GM12872 (cell line): Measurements from ENCODE around the gene FBXW5.

Experiments used
- CTCF ChIP-seq: IDR thresholded peaks from 3 replicates; pipeline ENCODE4 v1.5.1; 2011; ENCODE audit warnings: low read depth, mild to moderate bottlenecking, low read length, moderate library complexity; ENCODE audit not compliant: insufficient read depth

The FBXW5 gene

DNA sequence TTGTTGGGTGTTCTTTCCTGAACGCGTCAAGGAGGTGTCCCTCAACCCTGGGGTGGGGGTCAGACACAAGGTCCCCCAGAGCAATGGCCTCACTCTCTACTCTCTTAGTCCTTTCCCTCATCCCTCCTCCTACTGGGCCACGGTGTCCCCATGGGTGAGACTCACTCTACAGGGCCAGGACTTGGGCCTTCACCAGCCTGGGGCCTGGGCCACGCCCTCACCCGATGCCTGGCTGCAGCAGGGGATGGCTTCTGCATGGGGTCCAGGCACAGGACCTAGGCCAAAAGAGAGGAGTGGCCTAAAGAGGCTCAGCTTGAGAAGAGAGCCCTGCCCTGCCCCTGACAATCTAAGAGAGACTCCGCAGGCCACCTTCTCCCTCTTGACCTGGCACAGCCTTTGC, 13.4 kb upstream of the FBXW5 start:
- TF ChIP-seq CTCF = no peak

DNA sequence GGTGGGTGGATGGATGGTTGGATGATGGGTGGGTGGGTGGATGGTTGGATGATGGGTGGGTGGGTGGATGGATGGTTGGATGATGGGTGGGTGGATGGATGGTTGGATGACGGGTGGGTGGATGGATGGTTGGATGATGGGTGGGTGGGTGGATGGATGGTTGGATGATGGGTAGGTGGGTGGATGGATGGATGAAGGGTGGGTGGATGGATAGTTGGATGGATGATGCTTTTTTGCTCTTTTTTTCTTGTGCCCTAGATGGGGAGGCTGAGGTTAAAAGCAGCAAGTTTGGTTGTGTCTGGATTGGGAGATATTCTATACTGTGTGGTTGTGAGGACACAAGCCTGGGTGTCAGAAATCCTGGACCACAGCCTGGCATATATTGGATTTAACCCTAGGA, 12.9 kb upstream of the FBXW5 start:
- TF ChIP-seq CTCF = no peak

GRCh38 chr9:136956604-136957003, 12.1 kb upstream of the FBXW5 start:
- no peak for TF ChIP-seq CTCF

GRCh38 chr9:136955943-136956335, 11.4 kb upstream of the FBXW5 start:
- no peak for TF ChIP-seq CTCF

- no peak for TF ChIP-seq CTCF
Observed at GRCh38 chr9:136955202-136955942, 10.8 kb upstream of the FBXW5 start.

- TF ChIP-seq CTCF = no peak
Observed at GRCh38 chr9:136954270-136955083, 9.9 kb upstream of the FBXW5 start.

GRCh38 chr9:136953771-136954269, 9.3 kb upstream of the FBXW5 start:
- no peak for TF ChIP-seq CTCF
